ENCODE results near the gene ZCCHC8. TPM values are rescaled to one million over a fixed set of nuclear protein-coding genes. Genes with fewer than 3 reads are reported as not detected.

ZCCHC8 gene
- total and polyA plus RNA-seq, 3 donors from 2014 or later = 25.6 to 38.3 (median 28.8) TPM

- no peaks in the 10 kb centered on the region for H3K36me3 ChIP-seq (ENCODE audit: low read depth, missing control alignments)
- H3K9me3 ChIP-seq = no peaks in the 10 kb centered on the region
- H3K27ac ChIP-seq = no peak overlapping the region
- H3K27me3 ChIP-seq = no peaks in the 10 kb centered on the region
- no peak for DNase-seq
- no peak overlapping the region for H3K4me3 ChIP-seq
- WGBS, 2 donors = 92 to 94% methylated on average over 4 of the region's 4 CpGs
- intact Hi-C loops (cut with DNase I; ENCODE audit: low total_unique reads) = no loop called here
- TF ChIP-seq POLR2A (IDR thresholded peaks at IDR 0.05) (no peak), CTCF (IDR thresholded peaks at IDR 0.05) (no peak)
- H3K4me1 ChIP-seq = peaks cover 23% of the 10 kb centered on the region
Measured at GRCh38 chr12:122520676-122521075, 19.9 kb upstream of the ZCCHC8 start.

- intact Hi-C loops (cut with DNase I; ENCODE audit: low total_unique reads) = no loop called here
- H3K36me3 ChIP-seq (ENCODE audit: low read depth, missing control alignments) = no peaks in the 10 kb centered on the region
Measured at GRCh38 chr12:122519418-122519817, 18.7 kb upstream of the ZCCHC8 start.

GRCh38 chr12:122518908-122519307 lies 18.2 kb upstream of the ZCCHC8 start:
- 68 to 83% methylated on average over 1 of the region's 1 CpG for WGBS, 2 donors
- Histone ChIP-seq H3K4me1 (peaks cover 14% of the 10 kb centered on the region), H3K9me3 (no peaks in the 10 kb centered on the region), H3K4me3 (no peak overlapping the region), H3K27me3 (no peaks in the 10 kb centered on the region), H3K36me3 (ENCODE audit: low read depth, missing control alignments) (no peaks in the 10 kb centered on the region), H3K27ac (no peak overlapping the region)
- DNase-seq = no peak
- no peak for TF ChIP-seq CTCF (IDR thresholded peaks at IDR 0.05)
- no peak for TF ChIP-seq POLR2A (IDR thresholded peaks at IDR 0.05)
- intact Hi-C loops (cut with DNase I; ENCODE audit: low total_unique reads) = no loop called here

More at GRCh38 chr12:122519418-122519817, 18.7 kb upstream of the ZCCHC8 start:
- Histone ChIP-seq H3K27ac (no peak overlapping the region), H3K4me3 (no peak overlapping the region), H3K4me1 (peaks cover 17% of the 10 kb centered on the region), H3K9me3 (no peaks in the 10 kb centered on the region), H3K27me3 (no peaks in the 10 kb centered on the region)
- DNase-seq = no peak
- WGBS, 2 donors = 81 to 86% methylated on average over 1 of the region's 1 CpG
- TF ChIP-seq CTCF (IDR thresholded peaks at IDR 0.05) (no peak), POLR2A (IDR thresholded peaks at IDR 0.05) (no peak)

- intact Hi-C loops (cut with DNase I; ENCODE audit: low total_unique reads) = no loop called here
- Histone ChIP-seq H3K27ac (no peak overlapping the region), H3K36me3 (ENCODE audit: low read depth, missing control alignments) (no peaks in the 10 kb centered on the region), H3K27me3 (no peaks in the 10 kb centered on the region), H3K9me3 (no peaks in the 10 kb centered on the region), H3K4me1 (peaks cover 8% of the 10 kb centered on the region), H3K4me3 (no peak overlapping the region)
- WGBS, 2 donors = 44 to 54% methylated on average over 5 of the region's 5 CpGs
- no peak for DNase-seq
- TF ChIP-seq CTCF (IDR thresholded peaks at IDR 0.05) = no peak
Measured at GRCh38 chr12:122517877-122518276, 17.1 kb upstream of the ZCCHC8 start.

GRCh38 chr12:122516544-122517361 lies 16.0 kb upstream of the ZCCHC8 start:
- intact Hi-C loops (cut with DNase I; ENCODE audit: low total_unique reads) = no loop called here
- WGBS, 2 donors = 91 to 92% methylated on average over 13 of the region's 13 CpGs

More at GRCh38 chr12:122516544-122517361, 16.0 kb upstream of the ZCCHC8 start:
- Histone ChIP-seq H3K4me1 (no peaks in the 10 kb centered on the region), H3K4me3 (no peak overlapping the region), H3K9me3 (no peaks in the 10 kb centered on the region), H3K27ac (no peak overlapping the region), H3K36me3 (ENCODE audit: low read depth, missing control alignments) (no peaks in the 10 kb centered on the region), H3K27me3 (no peaks in the 10 kb centered on the region)
- DNase-seq = no peak
- TF ChIP-seq POLR2A (IDR thresholded peaks at IDR 0.05) (no peak), CTCF (IDR thresholded peaks at IDR 0.05) (no peak)

All from testis (tissue), 3 donors.